Activated naive CD4-positive, alpha-beta T cell treated with anti-CD3 and anti-CD28 coated beads, Interleukin-2, amount 10 ng/mL, durations not matched to agents 7 days and 5 days (primary cell): ENCODE measurements around the gene RIC3.

ENCODE experiments used
- CTCF ChIA-PET: fragments of 350-600 bp; sonication (Branson Sonifier 250); formaldehyde crosslinking; loops from one replicate; lab custom pipeline; 2021; ENCODE audit warnings: antibody characterized with exemption; lab: Charles Lee
- DNase-seq: peaks from one replicate; pipeline ENCODE4 v3.0.0-alpha.2; 2020
- H3K27ac Mint-ChIP-seq: one replicate; pipeline ENCODE4 v1.8.0; 2021; ENCODE audit warnings: mild to moderate bottlenecking, moderate library complexity, mixed read lengths
- H3K27me3 Mint-ChIP-seq: one replicate; pipeline ENCODE4 v1.8.0; 2021; ENCODE audit warnings: mild to moderate bottlenecking, mixed read lengths
- H3K36me3 Mint-ChIP-seq: one replicate; pipeline ENCODE4 v1.8.0; 2021; ENCODE audit warnings: mixed read lengths
- H3K4me1 Mint-ChIP-seq: one replicate; pipeline ENCODE4 v1.8.0; 2021; ENCODE audit warnings: mixed read lengths
- H3K4me3 Mint-ChIP-seq: one replicate; pipeline ENCODE4 v1.8.0; 2021; ENCODE audit warnings: mild to moderate bottlenecking, moderate library complexity, mixed read lengths
- H3K9me3 Mint-ChIP-seq: one replicate; pipeline ENCODE4 v1.8.0; 2021; ENCODE audit warnings: mixed read lengths

The RIC3 gene

GRCh38 chr11:8106679-8107078, 62.1 kb downstream of the RIC3 start:
- Mint-ChIP-seq H3K27ac (no peak overlapping the region), H3K36me3 (no peaks in the 10 kb centered on the region), H3K27me3 (no peaks in the 10 kb centered on the region), H3K9me3 (no peaks in the 10 kb centered on the region), H3K4me1 (no peaks in the 10 kb centered on the region), H3K4me3 (no peak overlapping the region)
- CTCF ChIA-PET, result interaction anchor here (2.3 kb wide), 1 partner anchor 8 kb away, joined by 17 read pairs; no protein-coding TSS in a partner anchor
- DNase-seq, result no peak

- H3K4me3 Mint-ChIP-seq, result no peak overlapping the region
- no peaks in the 10 kb centered on the region for H3K4me1 Mint-ChIP-seq
- H3K27me3 Mint-ChIP-seq, result no peaks in the 10 kb centered on the region
- H3K27ac Mint-ChIP-seq, result no peak overlapping the region
- H3K36me3 Mint-ChIP-seq, result no peaks in the 10 kb centered on the region
- no peaks in the 10 kb centered on the region for H3K9me3 Mint-ChIP-seq
- CTCF ChIA-PET, result no interaction called here
- DNase-seq, result no peak
Measured at GRCh38 chr11:8105666-8106065, 63.2 kb downstream of the RIC3 start.

- DNase-seq, result no peak
- CTCF ChIA-PET, result interaction anchor here (0.6 to 1.1 kb wide), 2 partner anchors 13 to 1571 kb away, joined by 3 read pairs; no protein-coding TSS in a partner anchor
- no peaks in the 10 kb centered on the region for H3K36me3 Mint-ChIP-seq
- no peaks in the 10 kb centered on the region for H3K9me3 Mint-ChIP-seq
- H3K4me1 Mint-ChIP-seq, result no peaks in the 10 kb centered on the region
- H3K27me3 Mint-ChIP-seq, result no peaks in the 10 kb centered on the region
- H3K27ac Mint-ChIP-seq, result no peak overlapping the region
- no peak overlapping the region for H3K4me3 Mint-ChIP-seq
Measured at GRCh38 chr11:8105133-8105532, 63.7 kb downstream of the RIC3 start.

GRCh38 chr11:8103909-8104308, 64.9 kb downstream of the RIC3 start:
- no peak overlapping the region for H3K27ac Mint-ChIP-seq
- no peak for DNase-seq
- no peaks in the 10 kb centered on the region for H3K36me3 Mint-ChIP-seq
- CTCF ChIA-PET, result interaction anchor here (0.7 to 1.4 kb wide), 4 partner anchors 11 to 97 kb away, joined by 3 to 5 read pairs (median 3); no protein-coding TSS in a partner anchor
- no peaks in the 10 kb centered on the region for H3K27me3 Mint-ChIP-seq
- no peak overlapping the region for H3K4me3 Mint-ChIP-seq
- H3K4me1 Mint-ChIP-seq, result no peaks in the 10 kb centered on the region
- no peaks in the 10 kb centered on the region for H3K9me3 Mint-ChIP-seq

GRCh38 chr11:8102965-8103364, 65.9 kb downstream of the RIC3 start:
- no peak overlapping the region for H3K27ac Mint-ChIP-seq
- no peaks in the 10 kb centered on the region for H3K36me3 Mint-ChIP-seq
- no peaks in the 10 kb centered on the region for H3K9me3 Mint-ChIP-seq
- CTCF ChIA-PET, result interaction anchor here (1.1 to 1.4 kb wide), 2 partner anchors 12 to 68 kb away, joined by 3 to 5 read pairs; no protein-coding TSS in a partner anchor
- DNase-seq, result no peak
- H3K4me1 Mint-ChIP-seq, result no peaks in the 10 kb centered on the region
- H3K4me3 Mint-ChIP-seq, result no peak overlapping the region
- H3K27me3 Mint-ChIP-seq, result no peaks in the 10 kb centered on the region

- Mint-ChIP-seq H3K4me3 (no peak overlapping the region), H3K36me3 (no peaks in the 10 kb centered on the region), H3K27me3 (no peaks in the 10 kb centered on the region), H3K9me3 (no peaks in the 10 kb centered on the region), H3K27ac (no peak overlapping the region), H3K4me1 (no peaks in the 10 kb centered on the region)
- no peak for DNase-seq
- CTCF ChIA-PET, result interaction anchor here (1.1 to 16.1 kb wide), 2 partner anchors 68 to 93 kb away, joined by 3 to 217 read pairs; no protein-coding TSS in a partner anchor
Measured at GRCh38 chr11:8102296-8102915, 66.4 kb downstream of the RIC3 start.

GRCh38 chr11:8101421-8101820, 67.4 kb downstream of the RIC3 start:
- H3K36me3 Mint-ChIP-seq, result no peaks in the 10 kb centered on the region
- H3K4me1 Mint-ChIP-seq, result no peaks in the 10 kb centered on the region
- DNase-seq, result no peak
- CTCF ChIA-PET, result interaction anchor here (1.1 to 16.1 kb wide), 4 partner anchors 22 to 92 kb away, joined by 4 to 217 read pairs (median 94); no protein-coding TSS in a partner anchor
- H3K27ac Mint-ChIP-seq, result no peak overlapping the region
- no peak overlapping the region for H3K4me3 Mint-ChIP-seq
- H3K27me3 Mint-ChIP-seq, result no peaks in the 10 kb centered on the region
- no peaks in the 10 kb centered on the region for H3K9me3 Mint-ChIP-seq

GRCh38 chr11:8100605-8101004, 68.2 kb downstream of the RIC3 start:
- no peaks in the 10 kb centered on the region for H3K27me3 Mint-ChIP-seq
- H3K4me1 Mint-ChIP-seq, result no peaks in the 10 kb centered on the region
- CTCF ChIA-PET, result interaction anchor here (1.1 to 16.1 kb wide), 8 partner anchors 10 to 92 kb away, joined by 3 to 217 read pairs (median 10); no protein-coding TSS in a partner anchor
- H3K36me3 Mint-ChIP-seq, result no peaks in the 10 kb centered on the region
- H3K27ac Mint-ChIP-seq, result no peak overlapping the region
- no peaks in the 10 kb centered on the region for H3K9me3 Mint-ChIP-seq
- no peak overlapping the region for H3K4me3 Mint-ChIP-seq
- DNase-seq, result no peak

- H3K4me1 Mint-ChIP-seq, result no peaks in the 10 kb centered on the region
- no peak for DNase-seq
- H3K4me3 Mint-ChIP-seq, result no peak overlapping the region
- H3K27ac Mint-ChIP-seq, result no peak overlapping the region
- H3K36me3 Mint-ChIP-seq, result no peaks in the 10 kb centered on the region
- H3K9me3 Mint-ChIP-seq, result no peaks in the 10 kb centered on the region
- no peaks in the 10 kb centered on the region for H3K27me3 Mint-ChIP-seq
- CTCF ChIA-PET, result interaction anchor here (1.1 to 16.1 kb wide), 13 partner anchors 10 to 113 kb away, joined by 3 to 217 read pairs (median 11); partner anchors contain the start of gene EIF3F
Measured at GRCh38 chr11:8100158-8100557, 68.7 kb downstream of the RIC3 start.

- no peak overlapping the region for H3K4me3 Mint-ChIP-seq
- no peaks in the 10 kb centered on the region for H3K36me3 Mint-ChIP-seq
- no peaks in the 10 kb centered on the region for H3K4me1 Mint-ChIP-seq
- H3K9me3 Mint-ChIP-seq, result no peaks in the 10 kb centered on the region
- DNase-seq, result peak; percentile 83
- no peaks in the 10 kb centered on the region for H3K27me3 Mint-ChIP-seq
- no peak overlapping the region for H3K27ac Mint-ChIP-seq
- CTCF ChIA-PET, result interaction anchor here (0.6 to 16.1 kb wide), 29 partner anchors 9 to 468 kb away, joined by 3 to 217 read pairs (median 4); partner anchors contain the start of gene EIF3F
Measured at GRCh38 chr11:8099291-8099899, 69.4 kb downstream of the RIC3 start.

GRCh38 chr11:8098879-8099278, 69.9 kb downstream of the RIC3 start:
- no peaks in the 10 kb centered on the region for H3K36me3 Mint-ChIP-seq
- no peak overlapping the region for H3K27ac Mint-ChIP-seq
- H3K4me1 Mint-ChIP-seq, result no peaks in the 10 kb centered on the region
- H3K4me3 Mint-ChIP-seq, result no peak overlapping the region
- CTCF ChIA-PET, result interaction anchor here (0.6 to 16.1 kb wide), 26 partner anchors 9 to 469 kb away, joined by 3 to 217 read pairs (median 5); partner anchors contain the start of gene EIF3F
- no peaks in the 10 kb centered on the region for H3K27me3 Mint-ChIP-seq
- DNase-seq, result no peak
- no peaks in the 10 kb centered on the region for H3K9me3 Mint-ChIP-seq

GRCh38 chr11:8098361-8098760, 70.5 kb downstream of the RIC3 start:
- no peak overlapping the region for H3K4me3 Mint-ChIP-seq
- no peaks in the 10 kb centered on the region for H3K9me3 Mint-ChIP-seq
- DNase-seq, result no peak
- H3K27ac Mint-ChIP-seq, result no peak overlapping the region
- CTCF ChIA-PET, result interaction anchor here (0.8 to 16.1 kb wide), 15 partner anchors 10 to 206 kb away, joined by 3 to 217 read pairs (median 11); partner anchors contain the start of gene EIF3F
- no peaks in the 10 kb centered on the region for H3K36me3 Mint-ChIP-seq
- no peaks in the 10 kb centered on the region for H3K4me1 Mint-ChIP-seq
- H3K27me3 Mint-ChIP-seq, result no peaks in the 10 kb centered on the region

GRCh38 chr11:8097926-8098325, 70.9 kb downstream of the RIC3 start:
- Mint-ChIP-seq H3K27me3 (no peaks in the 10 kb centered on the region), H3K27ac (no peak overlapping the region), H3K4me1 (no peaks in the 10 kb centered on the region), H3K9me3 (no peaks in the 10 kb centered on the region), H3K36me3 (no peaks in the 10 kb centered on the region), H3K4me3 (no peak overlapping the region)
- DNase-seq, result no peak
- CTCF ChIA-PET, result interaction anchor here (1.6 to 16.1 kb wide), 4 partner anchors 10 to 205 kb away, joined by 3 to 217 read pairs (median 114); no protein-coding TSS in a partner anchor

- CTCF ChIA-PET, result interaction anchor here (1.6 to 16.1 kb wide), 4 partner anchors 9 to 205 kb away, joined by 3 to 217 read pairs (median 114); no protein-coding TSS in a partner anchor
- no peak for DNase-seq
- Mint-ChIP-seq H3K4me1 (peaks cover 3% of the 10 kb centered on the region), H3K27me3 (no peaks in the 10 kb centered on the region), H3K36me3 (no peaks in the 10 kb centered on the region), H3K4me3 (no peak overlapping the region), H3K9me3 (no peaks in the 10 kb centered on the region), H3K27ac (no peak overlapping the region)
Measured at GRCh38 chr11:8097468-8097867, 71.4 kb downstream of the RIC3 start.
